Raji (cell line): ENCODE measurements around the gene SLC38A10.

Experiments used
- POLR2A ChIP-seq: IDR thresholded peaks from 2 replicates; pipeline ENCODE4 v1.6.1; 2011; ENCODE audit warnings: low read depth, low read length, control low read depth; ENCODE audit not compliant: insufficient read depth

The SLC38A10 gene

DNA sequence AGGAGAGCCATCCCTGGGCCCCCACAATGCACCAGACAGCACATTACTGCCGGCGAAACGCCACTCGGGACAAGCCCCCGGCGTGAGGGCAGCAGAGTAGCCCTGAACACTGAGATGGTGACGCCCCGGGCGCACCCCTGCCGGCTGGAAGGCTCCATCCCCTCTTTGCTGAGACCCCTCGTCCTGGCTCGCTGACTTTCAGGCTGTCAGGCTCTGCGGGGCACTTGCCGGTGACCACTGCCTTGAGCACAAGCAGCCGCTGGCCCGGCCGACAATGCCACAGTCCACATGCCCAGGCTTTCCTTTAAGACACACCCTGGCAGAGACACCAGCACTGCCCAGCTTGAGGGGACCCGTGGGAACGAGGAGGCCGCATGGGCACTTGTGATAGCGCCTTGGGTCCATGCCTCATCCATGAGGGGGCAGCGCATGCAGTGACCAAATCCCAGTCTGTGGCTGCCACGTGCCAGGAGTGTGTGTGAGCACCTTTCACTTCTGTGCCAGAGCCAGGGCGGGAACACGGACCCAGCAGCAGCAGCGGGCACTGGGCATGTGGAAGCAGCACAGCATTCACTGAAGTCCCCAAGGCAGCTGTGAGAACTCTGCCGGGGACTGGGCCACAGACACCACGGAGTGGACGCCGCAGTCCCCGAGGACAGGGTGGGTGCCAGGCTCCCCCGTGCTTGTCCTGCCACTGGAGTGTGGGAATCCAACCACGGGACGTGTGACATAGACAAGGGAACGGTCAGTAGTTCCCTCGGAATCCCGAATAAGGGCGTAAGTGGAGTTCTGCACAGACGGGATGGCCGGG is 31.5 kb downstream of the SLC38A10 start:
- no peak for TF ChIP-seq POLR2A

GRCh38 chr17:81261582-81262336 is 33.3 kb downstream of the SLC38A10 start:
- no peak for TF ChIP-seq POLR2A

GRCh38 chr17:81261096-81261495 is 34.0 kb downstream of the SLC38A10 start:
- no peak for TF ChIP-seq POLR2A

GRCh38 chr17:81260641-81261040 is 34.5 kb downstream of the SLC38A10 start:
- TF ChIP-seq POLR2A: no peak

DNA sequence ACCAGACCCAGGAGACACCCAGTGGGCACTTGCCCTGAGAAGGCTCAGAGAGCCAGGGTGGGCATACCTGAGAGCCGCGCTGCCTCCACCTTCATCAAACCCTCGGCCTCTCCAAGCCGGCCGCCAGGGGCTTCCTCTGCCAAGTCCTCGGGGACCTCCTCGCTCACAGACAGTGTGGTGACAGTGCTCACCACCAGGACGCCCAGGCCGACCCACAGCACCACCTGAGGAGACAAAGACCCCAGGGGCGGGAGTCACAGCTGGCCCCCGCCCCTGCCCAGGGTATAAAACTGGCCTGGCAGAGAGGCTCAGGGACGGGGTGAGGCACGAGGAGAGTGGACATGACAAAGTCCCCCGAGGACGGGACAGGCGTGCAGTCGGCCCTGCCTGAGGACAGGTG is 34.9 kb downstream of the SLC38A10 start:
- no peak for TF ChIP-seq POLR2A

DNA sequence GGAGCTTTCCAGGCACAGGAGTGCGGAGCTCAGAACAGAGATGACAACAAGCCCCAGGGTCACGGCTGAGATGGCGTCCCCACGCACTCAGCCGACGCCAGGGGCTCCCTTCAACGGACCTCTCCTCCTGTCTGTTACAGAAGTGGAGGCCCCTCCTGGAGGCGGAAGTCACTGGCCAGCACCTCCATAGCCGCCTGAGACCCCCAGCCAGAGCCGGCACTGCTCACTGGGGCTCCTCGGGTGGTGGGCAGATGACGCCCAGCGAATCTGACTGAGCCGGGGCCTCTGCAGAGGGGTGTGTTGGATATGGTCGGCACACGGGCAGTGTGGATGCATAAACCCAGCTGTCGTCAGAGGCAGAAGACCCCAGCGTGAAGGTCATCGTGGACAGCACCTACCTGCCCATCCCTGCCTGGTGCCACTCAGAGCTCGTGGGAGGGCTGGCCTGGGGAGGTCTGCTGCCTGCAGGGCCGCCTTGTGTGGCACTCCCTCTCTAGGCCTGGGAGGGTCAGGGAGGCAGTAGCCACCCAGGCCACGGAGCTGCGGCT is 36.0 kb downstream of the SLC38A10 start:
- TF ChIP-seq POLR2A: no peak

DNA sequence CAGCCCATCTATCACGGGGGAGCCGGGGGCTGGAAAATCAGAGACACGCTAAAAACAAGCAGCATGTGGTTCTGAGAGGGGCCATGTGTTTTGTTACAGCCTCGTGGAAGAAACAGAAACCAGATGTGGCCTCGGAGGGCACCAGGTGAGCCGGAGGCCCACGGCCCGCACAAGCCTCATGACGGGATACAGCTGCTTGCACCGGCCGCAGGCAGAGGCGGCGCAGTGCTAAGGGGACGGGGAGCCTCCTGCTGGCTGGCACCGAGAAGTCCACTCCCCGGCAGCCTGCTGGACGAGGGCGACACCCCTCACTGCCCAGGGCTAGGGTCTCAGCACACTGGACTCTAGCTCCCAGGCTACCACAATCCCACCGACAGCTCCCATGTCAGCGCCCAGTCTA is 36.8 kb downstream of the SLC38A10 start:
- no peak for TF ChIP-seq POLR2A

GRCh38 chr17:81257533-81257932 is 37.6 kb downstream of the SLC38A10 start:
- TF ChIP-seq POLR2A: no peak

DNA sequence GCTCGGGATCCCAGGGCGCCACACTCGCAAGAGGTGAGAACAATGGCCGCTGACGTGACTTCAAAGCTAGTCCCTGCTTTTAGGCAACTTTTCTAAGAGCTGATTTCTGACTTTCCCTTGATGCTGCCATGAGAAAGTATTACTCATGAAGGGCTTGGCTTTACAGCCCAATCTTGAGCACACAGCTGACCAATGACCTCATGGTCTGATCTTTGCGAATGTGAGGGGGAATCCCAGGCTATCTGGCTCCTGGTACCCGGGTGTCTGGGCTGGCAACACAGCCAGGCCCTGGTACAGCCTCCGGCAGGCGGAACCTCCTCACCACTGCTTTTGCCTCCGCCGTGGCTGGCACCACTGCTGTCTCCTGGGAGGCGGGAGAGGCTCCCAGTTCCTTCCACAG is 38.5 kb downstream of the SLC38A10 start:
- TF ChIP-seq POLR2A: no peak

- TF ChIP-seq POLR2A: no peak
These were observed 40.0 kb downstream of the SLC38A10 start for GRCh38 chr17:81254955-81255717.

DNA sequence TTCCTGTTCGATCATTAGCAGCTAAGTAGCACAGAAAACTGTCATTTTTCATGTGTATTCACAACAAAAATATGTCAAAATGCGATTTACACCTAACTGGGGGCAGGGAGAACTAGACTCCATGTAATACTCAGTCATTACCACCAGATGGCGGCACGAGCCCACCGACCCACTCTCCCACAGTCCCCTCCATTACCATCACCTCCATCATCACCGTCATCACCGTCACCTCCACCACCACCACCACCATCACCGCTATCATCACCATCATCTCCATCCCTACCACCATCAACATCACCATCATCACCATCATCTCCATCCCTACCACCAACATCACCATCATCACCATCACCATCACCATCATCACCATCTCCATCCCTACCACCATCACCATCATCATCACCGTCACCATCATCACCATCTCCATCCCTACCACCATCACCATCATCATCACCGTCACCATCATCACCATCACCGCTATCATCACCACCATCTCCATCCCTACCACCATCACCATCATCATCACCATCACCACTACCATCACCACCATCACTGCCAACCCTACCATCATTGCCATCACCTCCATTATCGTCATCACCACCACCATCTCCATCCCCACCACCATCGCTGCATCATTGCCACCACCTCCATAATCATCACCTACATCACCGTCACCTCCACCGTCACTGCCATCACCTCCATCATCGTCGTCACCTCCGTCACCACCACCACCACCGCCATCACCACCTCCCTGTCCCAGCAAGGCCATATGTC is 41.6 kb downstream of the SLC38A10 start:
- no peak for TF ChIP-seq POLR2A

- TF ChIP-seq POLR2A: no peak
These were observed 42.1 kb downstream of the SLC38A10 start for GRCh38 chr17:81252987-81253329.

- TF ChIP-seq POLR2A: no peak
These were observed 42.7 kb downstream of the SLC38A10 start for GRCh38 chr17:81252326-81252986.

GRCh38 chr17:81251709-81252301 is 43.3 kb downstream of the SLC38A10 start:
- TF ChIP-seq POLR2A: no peak
